Body of pancreas (tissue), 4 donors: ENCODE data around the gene SHC1. TPM values are rescaled to one million over a fixed set of nuclear protein-coding genes. Genes with fewer than 3 reads are reported as not detected.

Experiments
- ATAC-seq: fragments of 150-250 bp; one replicate; pipeline ENCODE4 v1.9.1; 2016
- DNase-seq, 4 donors: peaks; one replicate each; pipeline ENCODE4 v3.0.0-alpha.2; 2019
- H3K27ac ChIP-seq, 4 donors: fragments of 200-600 bp; sonication (generic); 1 replicate in 3 of 4; 2 replicates in 1 of 4; pipeline versions ENCODE4 v1.5.1 to v1.6.1; 2016 to 2019; ENCODE audit warnings: mild to moderate bottlenecking in 1 of 4, mixed read lengths in 1 of 4, moderate library complexity in 1 of 4
- H3K27me3 ChIP-seq, 2 donors: fragments of 200-600 bp; sonication (generic); one replicate each; pipeline ENCODE4 v1.6.0; 2016; ENCODE audit warnings: mild to moderate bottlenecking in 1 of 2
- H3K36me3 ChIP-seq, 2 donors: fragments of 200-600 bp; sonication (generic); replicated peaks in 1 of 2; 2 replicates each; pipeline ENCODE4 v1.5.1; 2016; ENCODE audit warnings: low read depth in 2 of 2; ENCODE audit not compliant: insufficient read depth in 1 of 2
- H3K4me1 ChIP-seq: fragments of 200-600 bp; sonication (generic); one replicate; pipeline ENCODE4 v1.6.0; 2016
- H3K4me3 ChIP-seq, 2 donors: fragments of 200-600 bp; sonication (generic); 1 replicate in 1 of 2; 2 replicates in 1 of 2; pipeline ENCODE4 v1.5.1; 2016 to 2019
- H3K9me3 ChIP-seq, 3 donors: fragments of 200-600 bp; sonication (generic); 1 replicate in 2 of 3; 2 replicates in 1 of 3; pipeline ENCODE4 v1.5.1; 2016
- CTCF ChIP-seq, 7 experiments: fragments of 450-650 bp in 4 of 7; fragments of 200-600 bp in 3 of 7; sonication (generic) in 3 of 7; IDR thresholded peaks; one replicate each; pipeline ENCODE4 v1.5.1; 2016 to 2019; ENCODE audit warnings: antibody characterized with exemption in 7 of 7
- POLR2A ChIP-seq, 3 donors: fragments of 450-650 bp; IDR thresholded peaks; one replicate each; pipeline ENCODE4 v1.6.1; 2016; ENCODE audit warnings: antibody characterized with exemption in 3 of 3, mild to moderate bottlenecking in 2 of 3
- WGBS, 2 donors: methylation state at CpG; one replicate each; pipeline ENCODE4 v1.1.5; 2017; 5-methylcytosine and 5-hydroxymethylcytosine counted together
- intact Hi-C: fragments of 100-400 bp; cut with DNase I; formaldehyde crosslinking; loops from one replicate; pipeline ENCODE4 v1.15.1; 2023
- microRNA-seq, 2 donors: library from miRNA; unstranded; fragments of <30 nt; microRNA quantifications; one replicate each; pipeline ENCODE4, GENCODE V29; 2016; ENCODE audit warnings: borderline number of aligned reads in 2 of 2, borderline replicate concordance in 2 of 2
- small RNA-seq: library from RNA; depleted of rRNA; stranded (forward); fragments of <200 nt; gene quantifications from one replicate; pipeline ENCODE3, GENCODE V24; 2016
- total RNA-seq, 2 donors: library from RNA; depleted of rRNA; stranded (reverse); fragments of >200 nt; gene quantifications; one replicate each; pipeline ENCODE4 v1.1.0, GENCODE V29; 2016

SHC1 gene
- total RNA-seq, 2 donors from 2014 or later = 38.1 to 45.5 TPM

GRCh38 chr1:154923695-154924094 lies 46.9 kb downstream of the SHC1 start:
- ATAC-seq (no peak), DNase-seq (no peak)
- Histone ChIP-seq H3K4me1 (no peaks in the 10 kb centered on the region), H3K9me3 (no peaks in the 10 kb centered on the region), H3K27me3 (no peaks in the 10 kb centered on the region), H3K4me3 (no peak overlapping the region), H3K36me3 (peaks cover 0 to 9% of the 10 kb centered on the region in 2 donors), H3K27ac (no peak overlapping the region)
- TF ChIP-seq CTCF (IDR thresholded peaks at IDR 0.05) (no peak), POLR2A (IDR thresholded peaks at IDR 0.05) (no peak)
- intact Hi-C loops = no loop called here
- 93 to 98% methylated on average over 3 of the region's 3 CpGs for WGBS, 2 donors

GRCh38 chr1:154913273-154913672 lies 57.3 kb downstream of the SHC1 start:
- ATAC-seq = no peak
- DNase-seq = no peak
- H3K4me1 ChIP-seq = no peaks in the 10 kb centered on the region
- no peaks in the 10 kb centered on the region for H3K36me3 ChIP-seq
- intact Hi-C loops = no loop called here
- no peaks in the 10 kb centered on the region for H3K27me3 ChIP-seq
- WGBS, 2 donors = 81 to 83% methylated on average over 3 of the region's 3 CpGs
- H3K4me3 ChIP-seq = no peak overlapping the region
- no peak for TF ChIP-seq CTCF (IDR thresholded peaks at IDR 0.05)
- no peak for TF ChIP-seq POLR2A (IDR thresholded peaks at IDR 0.05)
- no peaks in the 10 kb centered on the region for H3K9me3 ChIP-seq
- no peak overlapping the region for H3K27ac ChIP-seq

GRCh38 chr1:154912755-154913154 lies 57.8 kb downstream of the SHC1 start:
- intact Hi-C loops = no loop called here
- Histone ChIP-seq H3K27ac (no peak overlapping the region), H3K4me1 (no peaks in the 10 kb centered on the region), H3K9me3 (no peaks in the 10 kb centered on the region), H3K27me3 (no peaks in the 10 kb centered on the region), H3K4me3 (no peak overlapping the region), H3K36me3 (no peaks in the 10 kb centered on the region)
- TF ChIP-seq POLR2A (IDR thresholded peaks at IDR 0.05) (no peak), CTCF (IDR thresholded peaks at IDR 0.05) (no peak)
- DNase-seq = no peak
- no peak for ATAC-seq
- WGBS, 2 donors = 79 to 91% methylated on average over 2 of the region's 2 CpGs

Small RNAs within 50 kb of the gene (microRNA-seq; reads per million reads assigned to microRNA genes)
- gene MIR4258 = 0 reads per million in 2 donors

Small RNAs within 50 kb of the gene (small RNA-seq; reads per million reads assigned to genes)
- gene MIR4258 (not detected), gene RF00017 (not detected)

Other genes with a start within 250 kb of the SHC1 start
- gene KCNN3, start 100.5 kb downstream of the SHC1 start, total RNA-seq = 1 to 10 TPM in 1 of 2 donors, under 1 TPM in 1; 0.33 to 1.6 TPM
- gene PMVK, start 34.0 kb downstream of the SHC1 start, total RNA-seq = 10 to 100 TPM in 1 of 2 donors, 1 to 10 TPM in 1; 7.0 to 18.5 TPM
- 10 to 100 TPM; 26.0 to 60.7 TPM for gene PBXIP1, start 14.6 kb downstream of the SHC1 start, total RNA-seq
- gene PYGO2, start 9.0 kb downstream of the SHC1 start, total RNA-seq = 10 to 100 TPM; 10.9 to 15.2 TPM
- 10 to 100 TPM; 15.6 to 29.0 TPM for gene CKS1B, start 3.9 kb upstream of the SHC1 start, total RNA-seq
- 10 to 100 TPM; 10.1 to 51.4 TPM for gene FLAD1, start 12.6 kb upstream of the SHC1 start, total RNA-seq
- gene LENEP, start 22.8 kb upstream of the SHC1 start, total RNA-seq = not detected
- 10 to 100 TPM; 30.1 to 34.3 TPM for gene ZBTB7B, start 32.1 kb upstream of the SHC1 start, total RNA-seq
- gene DCST2, start 63.0 kb upstream of the SHC1 start, total RNA-seq = 1 to 10 TPM in 1 of 2 donors, under 1 TPM in 1; 0.33 to 1.8 TPM
- not detected for gene DCST1, start 63.1 kb upstream of the SHC1 start, total RNA-seq
- gene ADAM15, start 80.6 kb upstream of the SHC1 start, total RNA-seq = 10 to 100 TPM; 37.2 to 48.5 TPM
- gene EFNA4, start 93.0 kb upstream of the SHC1 start, total RNA-seq = 1 to 10 TPM; 4.7 to 5.6 TPM
- 1 to 10 TPM in 1 of 2 donors, not detected in 1; 1.8 TPM for gene EFNA3, start 108.1 kb upstream of the SHC1 start, total RNA-seq
- gene EFNA1, start 157.1 kb upstream of the SHC1 start, total RNA-seq = 10 to 100 TPM; 10.5 to 20.2 TPM
- 10 to 100 TPM; 13.7 to 25.7 TPM for gene SLC50A1, start 165.1 kb upstream of the SHC1 start, total RNA-seq
- 100 to 1,000 TPM in 1 of 2 donors, 1 to 10 TPM in 1; 6.2 to 106 TPM for gene DPM3, start 169.8 kb upstream of the SHC1 start, total RNA-seq
- gene KRTCAP2, start 202.6 kb upstream of the SHC1 start, total RNA-seq = 10 to 100 TPM; 46.4 to 71.5 TPM
- gene TRIM46, start 203.1 kb upstream of the SHC1 start, total RNA-seq = under 1 TPM in 1 of 2 donors, not detected in 1; 0.26 TPM
- gene THBS3, start 237.2 kb upstream of the SHC1 start, total RNA-seq = 10 to 100 TPM; 15.0 to 21.1 TPM
- 10 to 100 TPM in 1 of 2 donors, 1 to 10 TPM in 1; 5.9 to 16.3 TPM for gene MTX1, start 237.9 kb upstream of the SHC1 start, total RNA-seq